ENCODE data around the gene ABCF3.

The ABCF3 gene

DNA sequence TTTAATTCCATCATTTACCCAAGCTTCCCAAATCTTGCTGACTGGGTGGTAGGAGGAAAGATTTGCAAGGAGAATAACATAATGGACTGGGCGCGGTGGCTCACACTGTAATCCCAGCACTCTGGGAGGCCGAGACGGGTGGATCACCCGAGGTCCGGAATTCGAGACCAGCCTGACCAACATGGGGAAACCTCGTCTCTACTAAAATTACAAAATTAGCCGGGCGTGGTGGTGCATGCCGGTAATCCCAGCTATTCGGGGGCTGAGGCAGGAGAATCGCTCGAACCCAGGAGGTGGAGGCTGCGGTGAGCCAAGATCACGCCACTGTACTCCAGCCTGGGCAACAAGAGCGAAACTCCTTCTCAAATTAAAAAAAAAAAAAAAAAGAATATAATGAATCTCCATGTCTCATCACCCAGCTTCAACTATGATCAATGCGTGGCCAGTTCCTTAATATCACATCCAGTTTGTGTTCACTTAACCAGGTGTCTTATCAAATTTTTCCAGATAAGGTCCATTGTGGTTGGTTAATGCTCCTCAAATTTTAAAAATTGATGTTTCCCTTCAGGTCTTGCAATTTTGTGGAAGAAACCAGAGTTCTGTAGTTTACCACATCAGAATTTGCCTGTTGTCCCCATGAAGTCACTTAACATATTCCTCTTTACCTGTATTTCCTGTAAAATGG lies 1.3 kb upstream of the ABCF3 start:
- Histone ChIP-seq H3K9me3 (ENCODE audit: control insufficient read depth, low read length) (no peaks in the 10 kb centered on the region), H3K4me1 (ENCODE audit: control insufficient read depth, insufficient read depth, low read length, poor library complexity, severe bottlenecking) (peaks cover 17% of the 10 kb centered on the region)
- no peak for DNase-seq

DNA sequence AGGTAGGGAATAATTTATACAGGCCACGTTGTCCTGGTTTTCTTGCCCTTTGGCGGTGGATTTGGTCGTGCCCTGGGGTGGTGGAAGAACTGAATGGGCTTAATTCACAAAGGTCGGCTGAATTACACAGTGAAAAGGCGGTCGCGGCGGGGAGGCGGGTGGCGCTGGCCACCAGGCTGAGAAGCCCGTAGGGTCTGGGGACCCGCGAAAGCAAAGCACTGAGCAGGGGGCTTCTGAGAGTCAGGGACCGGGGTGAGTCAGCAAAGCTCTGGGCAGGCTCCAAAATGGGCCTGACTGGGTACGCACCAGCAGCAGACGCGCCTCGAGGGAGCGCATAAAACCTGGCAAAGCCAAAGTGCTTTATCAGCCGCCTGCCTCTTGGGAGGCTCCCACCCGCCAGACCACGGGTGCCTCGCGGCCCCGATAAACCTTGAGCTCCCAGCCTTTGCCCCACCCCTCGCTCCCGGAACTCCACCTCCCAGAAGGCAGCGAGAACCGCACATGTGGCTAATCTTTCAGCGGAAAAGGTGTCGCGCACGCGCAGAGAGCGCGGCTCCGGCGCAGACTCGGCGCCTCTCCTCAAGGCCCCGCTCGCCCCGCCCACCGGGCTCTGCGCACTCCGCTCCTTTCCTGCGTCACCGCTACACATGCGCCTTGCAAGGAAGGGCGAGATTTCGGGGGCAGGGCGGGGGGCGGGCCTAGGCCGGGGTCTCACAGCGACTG lies 377 bp upstream of the ABCF3 start:
- H3K4me3 ChIP-seq (ENCODE audit: insufficient read depth, low read depth, low read length, poor library complexity, severe bottlenecking): peak overlapping the region; percentile 75
- peaks cover 62% of the 10 kb centered on the region for H3K36me3 ChIP-seq (ENCODE audit: control insufficient read depth, insufficient read depth, low read length)
- H3K27ac ChIP-seq (ENCODE audit: insufficient read depth, low read length, poor library complexity, severe bottlenecking): peak overlapping the region; percentile 72
- no peaks in the 10 kb centered on the region for H3K27me3 ChIP-seq (replicated peaks; ENCODE audit: control insufficient read depth, insufficient read depth, low read length, poor library complexity, severe bottlenecking)
- DNase-seq: peak; percentile 99
- peaks cover 17% of the 10 kb centered on the region for H3K4me1 ChIP-seq (ENCODE audit: control insufficient read depth, insufficient read depth, low read length, poor library complexity, severe bottlenecking)
- no peaks in the 10 kb centered on the region for H3K9me3 ChIP-seq (ENCODE audit: control insufficient read depth, low read length)

More for the DNA sequence above, 1.3 kb upstream of the ABCF3 start:
- Histone ChIP-seq H3K36me3 (ENCODE audit: control insufficient read depth, insufficient read depth, low read length) (peaks cover 62% of the 10 kb centered on the region), H3K27me3 (replicated peaks; ENCODE audit: control insufficient read depth, insufficient read depth, low read length, poor library complexity, severe bottlenecking) (no peaks in the 10 kb centered on the region), H3K27ac (ENCODE audit: insufficient read depth, low read length, poor library complexity, severe bottlenecking) (no peak overlapping the region), H3K4me3 (ENCODE audit: insufficient read depth, low read depth, low read length, poor library complexity, severe bottlenecking) (no peak overlapping the region)

DNA sequence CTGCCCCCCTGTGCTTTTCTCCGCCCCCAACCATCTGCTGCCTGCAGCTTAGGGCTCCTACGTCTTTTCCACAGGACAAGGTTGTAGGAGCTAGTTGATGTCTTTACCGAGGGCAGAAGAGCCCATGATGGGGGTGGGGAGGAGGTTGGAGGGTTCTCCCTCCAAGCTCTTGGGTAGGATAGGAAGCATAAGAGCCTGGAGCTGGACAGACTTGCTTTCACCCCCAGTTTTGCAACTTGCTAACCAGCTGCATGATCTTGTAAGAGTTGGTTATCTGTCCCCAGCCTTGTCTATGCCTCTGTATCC lies 856 bp downstream of the ABCF3 start:
- Histone ChIP-seq H3K4me3 (ENCODE audit: insufficient read depth, low read depth, low read length, poor library complexity, severe bottlenecking) (peak overlapping the region; percentile 75), H3K36me3 (ENCODE audit: control insufficient read depth, insufficient read depth, low read length) (peaks cover 62% of the 10 kb centered on the region), H3K4me1 (ENCODE audit: control insufficient read depth, insufficient read depth, low read length, poor library complexity, severe bottlenecking) (peaks cover 17% of the 10 kb centered on the region), H3K27me3 (replicated peaks; ENCODE audit: control insufficient read depth, insufficient read depth, low read length, poor library complexity, severe bottlenecking) (no peaks in the 10 kb centered on the region), H3K9me3 (ENCODE audit: control insufficient read depth, low read length) (no peaks in the 10 kb centered on the region), H3K27ac (ENCODE audit: insufficient read depth, low read length, poor library complexity, severe bottlenecking) (peak overlapping the region; percentile 72)
- no peak for DNase-seq

DNA sequence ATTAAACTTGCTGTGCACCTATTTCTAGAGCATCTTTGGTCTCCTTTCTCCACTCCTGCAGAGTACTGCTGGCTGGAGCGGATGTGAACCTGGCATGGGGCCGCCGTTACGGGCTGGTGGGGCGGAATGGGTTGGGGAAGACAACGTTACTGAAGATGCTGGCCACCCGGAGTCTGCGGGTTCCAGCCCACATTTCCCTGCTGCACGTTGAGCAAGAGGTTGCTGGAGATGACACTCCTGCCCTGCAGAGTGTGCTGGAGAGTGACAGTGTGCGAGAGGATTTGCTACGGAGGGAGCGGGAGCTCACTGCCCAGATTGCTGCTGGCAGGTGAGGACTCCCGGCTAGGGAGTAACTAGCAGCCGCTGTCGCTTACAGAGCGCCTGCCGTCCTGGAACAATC lies 2.1 kb downstream of the ABCF3 start:
- no peaks in the 10 kb centered on the region for H3K27me3 ChIP-seq (replicated peaks; ENCODE audit: control insufficient read depth, insufficient read depth, low read length, poor library complexity, severe bottlenecking)
- peaks cover 62% of the 10 kb centered on the region for H3K36me3 ChIP-seq (ENCODE audit: control insufficient read depth, insufficient read depth, low read length)
- H3K9me3 ChIP-seq (ENCODE audit: control insufficient read depth, low read length): no peaks in the 10 kb centered on the region
- no peak overlapping the region for H3K4me3 ChIP-seq (ENCODE audit: insufficient read depth, low read depth, low read length, poor library complexity, severe bottlenecking)
- peaks cover 17% of the 10 kb centered on the region for H3K4me1 ChIP-seq (ENCODE audit: control insufficient read depth, insufficient read depth, low read length, poor library complexity, severe bottlenecking)
- no peak for DNase-seq
- H3K27ac ChIP-seq (ENCODE audit: insufficient read depth, low read length, poor library complexity, severe bottlenecking): no peak overlapping the region

DNA sequence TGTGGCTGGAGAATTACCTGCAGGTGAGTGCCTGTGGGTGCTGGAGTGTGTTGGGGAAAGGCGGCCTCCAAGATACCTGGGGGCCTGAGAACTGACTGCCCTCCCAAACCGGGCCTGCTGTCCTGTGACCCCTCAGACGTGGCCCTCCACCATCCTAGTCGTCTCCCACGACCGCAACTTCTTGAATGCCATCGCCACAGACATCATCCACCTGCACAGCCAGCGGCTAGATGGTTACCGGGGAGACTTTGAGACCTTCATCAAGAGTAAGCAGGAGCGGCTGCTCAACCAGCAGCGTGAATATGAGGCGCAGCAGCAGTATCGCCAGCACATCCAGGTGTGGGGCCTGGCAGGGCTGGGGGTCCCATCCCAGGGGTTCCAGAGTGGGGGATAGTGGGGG lies 3.4 kb downstream of the ABCF3 start:
- no peak for DNase-seq
- peaks cover 17% of the 10 kb centered on the region for H3K4me1 ChIP-seq (ENCODE audit: control insufficient read depth, insufficient read depth, low read length, poor library complexity, severe bottlenecking)
- no peaks in the 10 kb centered on the region for H3K27me3 ChIP-seq (replicated peaks; ENCODE audit: control insufficient read depth, insufficient read depth, low read length, poor library complexity, severe bottlenecking)
- no peak overlapping the region for H3K4me3 ChIP-seq (ENCODE audit: insufficient read depth, low read depth, low read length, poor library complexity, severe bottlenecking)
- no peak overlapping the region for H3K27ac ChIP-seq (ENCODE audit: insufficient read depth, low read length, poor library complexity, severe bottlenecking)
- no peaks in the 10 kb centered on the region for H3K9me3 ChIP-seq (ENCODE audit: control insufficient read depth, low read length)
- peaks cover 63% of the 10 kb centered on the region for H3K36me3 ChIP-seq (ENCODE audit: control insufficient read depth, insufficient read depth, low read length)

DNA sequence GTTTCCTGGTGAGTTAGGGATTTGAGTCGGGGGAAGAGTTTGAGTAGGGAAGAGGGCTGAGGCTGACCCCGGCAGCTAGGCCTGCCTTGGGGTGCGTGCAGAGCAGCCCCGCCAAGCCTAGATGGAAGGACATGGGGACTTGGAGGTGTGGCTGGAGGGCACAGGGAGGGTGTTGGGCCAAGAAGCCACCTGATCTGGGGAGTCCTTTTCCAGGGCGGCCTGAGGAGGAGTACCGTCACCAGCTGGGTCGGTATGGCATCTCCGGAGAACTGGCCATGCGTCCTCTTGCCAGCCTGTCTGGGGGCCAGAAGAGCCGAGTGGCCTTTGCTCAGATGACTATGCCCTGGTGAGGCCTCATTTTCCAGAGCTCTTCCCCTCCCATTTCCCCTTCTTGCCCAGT lies 6.9 kb downstream of the ABCF3 start:
- Histone ChIP-seq H3K36me3 (ENCODE audit: control insufficient read depth, insufficient read depth, low read length) (peaks cover 71% of the 10 kb centered on the region), H3K27me3 (replicated peaks; ENCODE audit: control insufficient read depth, insufficient read depth, low read length, poor library complexity, severe bottlenecking) (no peaks in the 10 kb centered on the region), H3K27ac (ENCODE audit: insufficient read depth, low read length, poor library complexity, severe bottlenecking) (no peak overlapping the region), H3K4me3 (ENCODE audit: insufficient read depth, low read depth, low read length, poor library complexity, severe bottlenecking) (no peak overlapping the region), H3K9me3 (ENCODE audit: control insufficient read depth, low read length) (no peaks in the 10 kb centered on the region), H3K4me1 (ENCODE audit: control insufficient read depth, insufficient read depth, low read length, poor library complexity, severe bottlenecking) (no peaks in the 10 kb centered on the region)
- DNase-seq: no peak

DNA sequence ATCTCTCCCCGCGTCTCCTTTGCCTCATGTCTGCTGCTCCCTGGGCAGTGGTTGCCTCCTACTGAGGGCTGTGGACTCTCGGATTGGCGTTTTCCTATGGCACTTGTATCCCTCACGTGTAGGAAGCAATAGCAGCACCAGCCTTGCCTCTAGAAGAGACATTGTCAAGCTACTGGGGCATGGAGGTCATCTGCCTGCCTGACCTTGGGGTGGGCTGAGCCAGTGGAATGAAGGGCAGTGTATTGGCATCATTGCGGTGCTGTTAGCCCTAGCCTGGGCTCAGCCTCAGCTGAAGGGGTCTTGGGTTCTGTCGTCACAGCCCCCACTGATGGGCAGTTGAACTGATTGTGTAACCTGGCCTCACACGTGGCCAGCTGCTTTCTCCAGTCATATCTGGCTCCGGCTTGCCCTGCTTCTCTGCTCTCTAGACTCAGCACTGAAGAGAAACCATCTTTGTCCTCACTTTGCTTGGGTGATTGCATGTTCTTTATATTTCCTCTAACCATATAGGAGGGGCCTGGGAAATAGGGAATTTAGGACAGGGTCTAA lies 8.1 kb downstream of the ABCF3 start:
- DNase-seq: no peak
- H3K9me3 ChIP-seq (ENCODE audit: control insufficient read depth, low read length): no peaks in the 10 kb centered on the region
- H3K4me1 ChIP-seq (ENCODE audit: control insufficient read depth, insufficient read depth, low read length, poor library complexity, severe bottlenecking): no peaks in the 10 kb centered on the region
- H3K27ac ChIP-seq (ENCODE audit: insufficient read depth, low read length, poor library complexity, severe bottlenecking): no peak overlapping the region
- H3K36me3 ChIP-seq (ENCODE audit: control insufficient read depth, insufficient read depth, low read length): peaks cover 62% of the 10 kb centered on the region
- H3K27me3 ChIP-seq (replicated peaks; ENCODE audit: control insufficient read depth, insufficient read depth, low read length, poor library complexity, severe bottlenecking): no peaks in the 10 kb centered on the region
- no peak overlapping the region for H3K4me3 ChIP-seq (ENCODE audit: insufficient read depth, low read depth, low read length, poor library complexity, severe bottlenecking)

DNA sequence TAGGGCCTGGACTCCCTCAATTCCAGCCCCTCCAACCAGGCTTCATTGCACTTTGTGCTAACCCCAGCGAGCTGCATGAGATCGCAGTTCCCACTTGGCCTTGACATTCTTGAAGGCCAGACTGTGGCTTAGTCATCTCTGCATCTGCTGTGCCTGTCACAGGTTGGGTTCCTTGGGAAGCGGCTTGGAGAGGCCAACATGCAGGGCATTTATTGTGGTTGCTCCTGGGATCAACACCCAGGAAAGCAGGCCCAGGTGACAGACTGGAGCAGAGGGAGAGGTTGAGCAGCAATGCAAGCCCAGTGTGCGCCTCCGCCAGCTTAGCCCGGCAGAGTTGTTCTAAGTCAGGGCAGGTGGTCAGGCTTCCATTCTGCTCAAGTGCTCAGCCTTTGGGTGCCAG lies 10.5 kb downstream of the ABCF3 start:
- Histone ChIP-seq H3K4me1 (ENCODE audit: control insufficient read depth, insufficient read depth, low read length, poor library complexity, severe bottlenecking) (no peaks in the 10 kb centered on the region), H3K27me3 (replicated peaks; ENCODE audit: control insufficient read depth, insufficient read depth, low read length, poor library complexity, severe bottlenecking) (no peaks in the 10 kb centered on the region), H3K36me3 (ENCODE audit: control insufficient read depth, insufficient read depth, low read length) (peaks cover 37% of the 10 kb centered on the region), H3K9me3 (ENCODE audit: control insufficient read depth, low read length) (no peaks in the 10 kb centered on the region), H3K27ac (ENCODE audit: insufficient read depth, low read length, poor library complexity, severe bottlenecking) (no peak overlapping the region), H3K4me3 (ENCODE audit: insufficient read depth, low read depth, low read length, poor library complexity, severe bottlenecking) (no peak overlapping the region)
- no peak for DNase-seq

DNA sequence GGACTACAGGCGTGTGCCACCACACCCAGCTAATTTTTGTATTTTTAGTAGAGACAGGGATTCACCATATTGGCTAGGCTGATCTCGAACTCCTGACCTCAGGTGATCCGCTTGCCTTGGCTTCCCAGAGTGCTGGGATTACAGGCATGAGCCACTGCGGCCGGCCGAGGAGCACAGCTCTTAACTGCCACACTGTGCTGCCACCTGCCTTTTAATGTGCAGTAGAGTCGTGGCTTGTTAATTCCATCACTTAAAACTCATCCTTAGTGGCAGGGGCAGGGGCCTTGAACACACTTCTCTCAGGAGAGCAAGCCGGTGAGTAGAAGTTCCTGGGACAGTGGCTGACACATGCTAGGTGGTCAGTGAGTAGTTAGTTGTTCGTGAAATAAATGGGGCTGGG lies 12.5 kb downstream of the ABCF3 start:
- Histone ChIP-seq H3K4me1 (ENCODE audit: control insufficient read depth, insufficient read depth, low read length, poor library complexity, severe bottlenecking) (no peaks in the 10 kb centered on the region), H3K27me3 (replicated peaks; ENCODE audit: control insufficient read depth, insufficient read depth, low read length, poor library complexity, severe bottlenecking) (no peaks in the 10 kb centered on the region), H3K36me3 (ENCODE audit: control insufficient read depth, insufficient read depth, low read length) (peaks cover 17% of the 10 kb centered on the region), H3K27ac (ENCODE audit: insufficient read depth, low read length, poor library complexity, severe bottlenecking) (no peak overlapping the region), H3K9me3 (ENCODE audit: control insufficient read depth, low read length) (no peaks in the 10 kb centered on the region), H3K4me3 (ENCODE audit: insufficient read depth, low read depth, low read length, poor library complexity, severe bottlenecking) (no peak overlapping the region)
- no peak for DNase-seq

DNA sequence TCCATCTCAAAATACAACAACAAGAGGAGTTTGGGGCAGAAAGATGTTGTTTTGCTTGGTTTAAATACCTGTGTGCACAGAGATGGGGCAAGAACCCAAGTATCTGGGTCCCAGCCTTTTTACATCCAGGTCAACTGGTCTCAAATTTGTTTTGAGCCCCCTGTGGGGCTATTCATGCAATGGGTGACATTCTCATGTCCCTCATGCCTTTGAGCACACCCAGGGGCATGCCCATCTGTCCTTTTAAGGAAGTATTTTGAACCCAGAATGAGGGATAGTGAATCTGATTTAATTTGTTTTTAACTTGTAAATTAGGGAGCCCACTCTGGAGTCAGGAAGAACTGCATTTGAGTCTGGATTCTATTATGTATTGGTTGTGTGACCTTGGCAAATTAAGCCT lies 14.8 kb downstream of the ABCF3 start:
- Histone ChIP-seq H3K9me3 (ENCODE audit: control insufficient read depth, low read length) (no peaks in the 10 kb centered on the region), H3K4me3 (ENCODE audit: insufficient read depth, low read depth, low read length, poor library complexity, severe bottlenecking) (no peak overlapping the region), H3K36me3 (ENCODE audit: control insufficient read depth, insufficient read depth, low read length) (peaks cover under 1% of the 10 kb centered on the region), H3K27me3 (replicated peaks; ENCODE audit: control insufficient read depth, insufficient read depth, low read length, poor library complexity, severe bottlenecking) (no peaks in the 10 kb centered on the region), H3K27ac (ENCODE audit: insufficient read depth, low read length, poor library complexity, severe bottlenecking) (no peak overlapping the region), H3K4me1 (ENCODE audit: control insufficient read depth, insufficient read depth, low read length, poor library complexity, severe bottlenecking) (no peaks in the 10 kb centered on the region)
- DNase-seq: no peak

All from effector memory CD4-positive, alpha-beta T cell (primary cell).